ENCODE data around the gene KIF16B.

GRCh38 chr20:16410626-16411025, 162.6 kb downstream of the KIF16B start:
- TF ChIP-seq CTCF (IDR thresholded peaks at IDR 0.05) (no peak), POLR2A (IDR thresholded peaks at IDR 0.05) (no peak), EP300 (IDR thresholded peaks at IDR 0.05) (no peak)
